Body of pancreas (tissue), 4 donors: Measurements from ENCODE around the gene NUDT3.

Experiments
- POLR2A ChIP-seq, 3 donors: fragments of 450-650 bp; IDR thresholded peaks; one replicate each; pipeline ENCODE4 v1.6.1; 2016; ENCODE audit warnings: antibody characterized with exemption in 3 of 3, mild to moderate bottlenecking in 2 of 3
- TF ChIP-seq, protein P1 (sequence below), 7 experiments: fragments of 450-650 bp in 4 of 7; fragments of 200-600 bp in 3 of 7; sonication (generic) in 3 of 7; IDR thresholded peaks; one replicate each; pipeline ENCODE4 v1.5.1; 2016 to 2019; ENCODE audit warnings: antibody characterized with exemption in 7 of 7

DNA sequence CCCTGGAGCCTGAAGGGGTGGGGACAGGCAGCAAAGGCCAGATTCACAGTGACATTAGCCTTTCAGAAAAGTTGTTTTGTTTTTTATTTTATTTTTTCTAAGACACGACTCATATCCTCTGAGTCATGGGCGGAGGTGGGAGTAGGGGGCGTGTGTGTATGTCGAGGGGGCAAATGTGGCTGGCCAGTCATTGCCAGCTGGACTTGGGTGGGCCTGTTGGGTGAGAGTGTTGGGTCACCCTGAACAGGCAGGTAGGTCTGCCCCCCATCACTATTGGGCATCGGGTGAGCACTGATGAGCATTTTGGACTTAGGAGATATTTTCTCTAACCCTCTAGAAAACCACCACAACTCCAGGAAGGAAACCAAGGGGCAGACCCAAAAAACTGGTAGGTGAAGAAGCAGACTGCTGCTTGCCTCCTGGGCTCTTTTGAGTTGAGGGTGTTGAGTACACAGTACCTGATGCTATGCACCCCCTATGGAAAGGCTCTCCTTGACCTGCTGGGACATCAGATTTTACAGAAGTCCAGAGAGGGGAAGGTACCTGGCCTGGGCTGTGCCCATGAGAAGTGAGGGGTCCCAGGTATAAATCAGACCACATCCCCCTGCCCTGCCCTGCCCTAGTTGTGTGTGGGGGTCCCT is 149.2 kb downstream of the NUDT3 start:
- TF ChIP-seq, protein P1, sequence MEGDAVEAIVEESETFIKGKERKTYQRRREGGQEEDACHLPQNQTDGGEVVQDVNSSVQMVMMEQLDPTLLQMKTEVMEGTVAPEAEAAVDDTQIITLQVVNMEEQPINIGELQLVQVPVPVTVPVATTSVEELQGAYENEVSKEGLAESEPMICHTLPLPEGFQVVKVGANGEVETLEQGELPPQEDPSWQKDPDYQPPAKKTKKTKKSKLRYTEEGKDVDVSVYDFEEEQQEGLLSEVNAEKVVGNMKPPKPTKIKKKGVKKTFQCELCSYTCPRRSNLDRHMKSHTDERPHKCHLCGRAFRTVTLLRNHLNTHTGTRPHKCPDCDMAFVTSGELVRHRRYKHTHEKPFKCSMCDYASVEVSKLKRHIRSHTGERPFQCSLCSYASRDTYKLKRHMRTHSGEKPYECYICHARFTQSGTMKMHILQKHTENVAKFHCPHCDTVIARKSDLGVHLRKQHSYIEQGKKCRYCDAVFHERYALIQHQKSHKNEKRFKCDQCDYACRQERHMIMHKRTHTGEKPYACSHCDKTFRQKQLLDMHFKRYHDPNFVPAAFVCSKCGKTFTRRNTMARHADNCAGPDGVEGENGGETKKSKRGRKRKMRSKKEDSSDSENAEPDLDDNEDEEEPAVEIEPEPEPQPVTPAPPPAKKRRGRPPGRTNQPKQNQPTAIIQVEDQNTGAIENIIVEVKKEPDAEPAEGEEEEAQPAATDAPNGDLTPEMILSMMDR (IDR thresholded peaks at IDR 0.05), result no peak
- no peak for TF ChIP-seq POLR2A (IDR thresholded peaks at IDR 0.05)
